Right lobe of liver (tissue), 4 donors: ENCODE data around the gene ACP3.

Source experiments
- CTCF ChIP-seq, 4 donors: fragments of 200-600 bp in 3 of 4; fragments of 450-650 bp in 1 of 4; IDR thresholded peaks; one replicate each; pipeline versions ENCODE4 v1.5.1 to v1.8.0; 2016 to 2022; ENCODE audit warnings: antibody characterized with exemption in 4 of 4, mild to moderate bottlenecking in 2 of 4
- POLR2A ChIP-seq: fragments of 450-650 bp; IDR thresholded peaks from one replicate; pipeline ENCODE4 v1.6.1; 2017; ENCODE audit warnings: antibody characterized with exemption, mild to moderate bottlenecking
- donor health status: DM: no; HTN: no; CAD: no.
- donor health status: DM: no; HTN: no; CAD: no.
- donor health status: DM: no; HTN: yes; CAD: no.

GRCh38 chr3:132288357-132288756, 28.9 kb upstream of the ACP3 start:
- TF ChIP-seq CTCF (IDR thresholded peaks at IDR 0.05), result no peak
- TF ChIP-seq POLR2A, result no peak
